Activated CD4-positive, alpha-beta T cell treated with anti-CD3 and anti-CD28 coated beads, Interleukin-2, amount 50 U/mL, for 1 hour (primary cell): ENCODE results near the gene BCORL1.
A peak's percentile ranks its signal among the peaks of the same experiment; 100 is the strongest.

ENCODE experiments used
- DNase-seq: peaks from one replicate; pipeline ENCODE4 v3.0.0-alpha.2; 2020

BCORL1 gene, protein sequence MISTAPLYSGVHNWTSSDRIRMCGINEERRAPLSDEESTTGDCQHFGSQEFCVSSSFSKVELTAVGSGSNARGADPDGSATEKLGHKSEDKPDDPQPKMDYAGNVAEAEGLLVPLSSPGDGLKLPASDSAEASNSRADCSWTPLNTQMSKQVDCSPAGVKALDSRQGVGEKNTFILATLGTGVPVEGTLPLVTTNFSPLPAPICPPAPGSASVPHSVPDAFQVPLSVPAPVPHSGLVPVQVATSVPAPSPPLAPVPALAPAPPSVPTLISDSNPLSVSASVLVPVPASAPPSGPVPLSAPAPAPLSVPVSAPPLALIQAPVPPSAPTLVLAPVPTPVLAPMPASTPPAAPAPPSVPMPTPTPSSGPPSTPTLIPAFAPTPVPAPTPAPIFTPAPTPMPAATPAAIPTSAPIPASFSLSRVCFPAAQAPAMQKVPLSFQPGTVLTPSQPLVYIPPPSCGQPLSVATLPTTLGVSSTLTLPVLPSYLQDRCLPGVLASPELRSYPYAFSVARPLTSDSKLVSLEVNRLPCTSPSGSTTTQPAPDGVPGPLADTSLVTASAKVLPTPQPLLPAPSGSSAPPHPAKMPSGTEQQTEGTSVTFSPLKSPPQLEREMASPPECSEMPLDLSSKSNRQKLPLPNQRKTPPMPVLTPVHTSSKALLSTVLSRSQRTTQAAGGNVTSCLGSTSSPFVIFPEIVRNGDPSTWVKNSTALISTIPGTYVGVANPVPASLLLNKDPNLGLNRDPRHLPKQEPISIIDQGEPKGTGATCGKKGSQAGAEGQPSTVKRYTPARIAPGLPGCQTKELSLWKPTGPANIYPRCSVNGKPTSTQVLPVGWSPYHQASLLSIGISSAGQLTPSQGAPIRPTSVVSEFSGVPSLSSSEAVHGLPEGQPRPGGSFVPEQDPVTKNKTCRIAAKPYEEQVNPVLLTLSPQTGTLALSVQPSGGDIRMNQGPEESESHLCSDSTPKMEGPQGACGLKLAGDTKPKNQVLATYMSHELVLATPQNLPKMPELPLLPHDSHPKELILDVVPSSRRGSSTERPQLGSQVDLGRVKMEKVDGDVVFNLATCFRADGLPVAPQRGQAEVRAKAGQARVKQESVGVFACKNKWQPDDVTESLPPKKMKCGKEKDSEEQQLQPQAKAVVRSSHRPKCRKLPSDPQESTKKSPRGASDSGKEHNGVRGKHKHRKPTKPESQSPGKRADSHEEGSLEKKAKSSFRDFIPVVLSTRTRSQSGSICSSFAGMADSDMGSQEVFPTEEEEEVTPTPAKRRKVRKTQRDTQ (N-terminal part only)

DNA sequence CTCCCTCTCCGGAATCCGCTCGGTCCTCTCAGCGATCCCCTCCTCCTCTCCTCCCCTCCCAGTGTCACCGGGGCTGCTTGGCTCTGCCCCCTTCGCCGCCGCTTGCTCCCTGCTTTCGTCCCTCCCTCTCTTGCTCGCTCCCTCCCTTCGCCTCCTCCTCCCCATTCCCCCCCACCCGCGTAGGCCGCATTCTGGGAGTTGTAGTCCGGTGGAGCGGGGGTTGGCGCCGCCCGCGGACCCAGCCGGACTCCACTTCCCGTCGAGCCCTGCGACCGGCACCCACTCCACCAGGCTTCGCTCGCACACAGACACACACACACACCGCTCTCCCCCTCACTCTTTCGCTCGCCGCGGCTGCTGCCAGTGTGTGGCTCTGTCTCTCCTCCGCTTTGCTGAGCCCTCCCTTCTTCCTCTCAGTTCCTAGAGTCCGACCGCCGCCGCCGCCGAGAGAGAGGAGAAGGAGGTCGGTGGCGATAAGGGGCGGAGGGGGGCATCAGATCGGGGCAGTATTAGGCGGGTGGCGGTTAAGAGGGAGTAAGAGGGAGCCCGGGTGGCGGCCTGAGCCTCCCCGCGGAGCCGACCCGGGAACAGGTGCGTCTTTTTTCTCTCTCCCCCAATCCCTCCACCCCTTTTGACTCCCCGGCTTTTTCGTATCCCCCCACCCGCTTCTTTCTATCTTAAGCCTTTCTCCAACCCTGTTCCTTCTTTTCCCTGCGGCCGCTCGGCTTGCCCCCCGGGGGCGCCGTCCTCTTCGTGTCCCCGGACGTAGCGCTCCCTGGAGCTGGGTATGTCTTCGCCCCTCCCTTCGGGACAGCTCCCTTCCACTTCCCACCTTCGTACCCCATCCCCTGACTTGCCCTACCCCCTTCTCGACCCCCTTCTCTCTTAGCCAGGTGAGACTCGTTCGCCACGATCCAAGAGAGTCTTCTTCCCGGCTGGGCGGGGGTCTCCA is at the start of gene BCORL1:
Gene BCORL1 (plus strand): TSS at position 336 of the 952 bp plus-strand sequence. CDS start 22,597 bp downstream, outside the sequence.
- DNase-seq = peak; percentile 82

- no peak for DNase-seq
These were observed 49.6 kb upstream of the BCORL1 start for GRCh38 chrX:129932821-129933321.

- no peak for DNase-seq
These were observed 48.7 kb upstream of the BCORL1 start for GRCh38 chrX:129933700-129934099.

- no peak for DNase-seq
These were observed 48.0 kb upstream of the BCORL1 start for GRCh38 chrX:129934461-129934860.

GRCh38 chrX:129934952-129935351 is 47.5 kb upstream of the BCORL1 start:
- DNase-seq = no peak

DNA sequence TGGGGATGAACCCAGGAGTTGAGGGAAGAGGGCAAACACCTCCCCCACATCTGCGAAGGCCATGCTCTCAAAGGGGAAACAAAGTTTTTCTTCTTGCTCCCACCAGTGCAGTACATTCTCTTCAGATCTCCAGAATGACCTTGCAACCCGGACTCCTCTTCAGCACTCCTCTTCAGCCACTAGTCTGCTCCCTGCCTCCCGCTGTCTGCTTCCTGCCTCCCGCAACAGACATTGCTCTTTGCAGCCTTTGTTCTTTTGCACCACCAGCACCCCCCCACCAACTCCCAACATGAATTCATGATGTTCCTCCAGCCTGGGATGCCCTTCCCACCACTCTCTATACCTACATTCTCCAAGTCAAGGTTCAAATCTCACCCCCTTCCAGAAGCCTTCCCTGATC is 44.4 kb upstream of the BCORL1 start:
- DNase-seq = no peak

- DNase-seq = no peak
These were observed 42.4 kb upstream of the BCORL1 start for GRCh38 chrX:129939986-129940385.

- no peak for DNase-seq
These were observed 41.7 kb upstream of the BCORL1 start for GRCh38 chrX:129940721-129941120.

GRCh38 chrX:129945131-129945530 is 37.3 kb upstream of the BCORL1 start:
- no peak for DNase-seq

GRCh38 chrX:129953334-129953648 is 29.1 kb upstream of the BCORL1 start:
- DNase-seq = no peak

DNA sequence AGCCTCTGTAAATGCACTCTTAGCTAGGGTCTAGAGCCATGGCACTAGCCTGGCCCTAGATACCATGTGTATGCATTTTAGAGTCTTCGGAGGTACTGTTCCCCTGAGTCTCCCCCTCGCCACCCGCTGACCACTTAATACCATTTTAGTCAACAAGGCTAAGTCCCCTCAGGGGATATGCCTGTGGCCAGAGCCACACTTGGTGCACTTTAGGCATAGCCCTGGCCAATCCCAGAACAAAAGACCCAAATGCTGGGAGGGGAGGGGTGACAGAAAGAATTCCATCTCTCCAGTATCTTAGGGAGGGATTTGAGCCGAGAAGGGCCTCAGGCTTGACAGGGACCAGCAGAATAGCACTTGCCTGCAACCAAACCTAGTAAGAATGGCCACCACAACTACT is 28.6 kb upstream of the BCORL1 start:
- no peak for DNase-seq

GRCh38 chrX:129954804-129955203 is 27.6 kb upstream of the BCORL1 start:
- DNase-seq = no peak

DNA sequence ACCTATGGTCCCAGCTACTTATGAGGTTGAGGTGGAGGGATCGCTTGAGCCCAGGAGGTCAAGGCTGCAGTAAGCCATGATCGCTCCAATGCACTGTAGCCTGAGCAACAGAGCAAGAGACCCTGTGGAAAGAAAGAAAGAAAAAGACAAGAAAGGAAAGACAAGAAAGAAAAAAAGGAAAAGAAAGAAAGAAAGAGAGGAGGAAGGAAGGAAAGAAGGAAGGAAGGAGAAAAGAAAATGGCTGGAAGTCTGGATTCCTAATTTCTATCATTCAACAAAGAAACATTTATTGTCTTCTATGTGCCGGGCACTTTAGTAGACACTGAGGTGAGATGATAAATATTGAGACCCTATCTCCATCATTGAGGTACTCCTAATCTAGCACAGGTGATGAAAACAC is 26.8 kb upstream of the BCORL1 start:
- DNase-seq = no peak

DNA sequence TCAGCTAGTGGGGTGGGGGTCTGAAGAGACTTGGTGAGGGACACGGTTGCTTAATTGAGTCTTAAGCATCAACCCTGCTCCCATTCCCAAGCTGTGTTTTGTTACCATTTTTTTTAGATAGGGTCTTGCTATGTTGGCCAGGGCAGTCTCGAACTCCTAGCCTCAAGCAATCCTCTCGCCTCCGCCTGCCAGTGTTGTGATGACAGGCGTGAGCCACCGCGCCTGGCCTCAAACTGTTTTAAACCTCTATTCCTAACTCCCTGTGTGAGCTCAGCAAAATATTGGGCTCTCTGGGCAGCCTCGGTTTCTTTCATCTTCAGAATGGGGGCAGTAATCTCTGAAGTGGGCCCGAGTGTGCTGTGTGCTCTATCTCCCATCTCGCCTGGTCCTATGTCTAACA is 26.3 kb upstream of the BCORL1 start:
- no peak for DNase-seq

- DNase-seq = no peak
These were observed 25.7 kb upstream of the BCORL1 start for GRCh38 chrX:129956765-129957164.

DNA sequence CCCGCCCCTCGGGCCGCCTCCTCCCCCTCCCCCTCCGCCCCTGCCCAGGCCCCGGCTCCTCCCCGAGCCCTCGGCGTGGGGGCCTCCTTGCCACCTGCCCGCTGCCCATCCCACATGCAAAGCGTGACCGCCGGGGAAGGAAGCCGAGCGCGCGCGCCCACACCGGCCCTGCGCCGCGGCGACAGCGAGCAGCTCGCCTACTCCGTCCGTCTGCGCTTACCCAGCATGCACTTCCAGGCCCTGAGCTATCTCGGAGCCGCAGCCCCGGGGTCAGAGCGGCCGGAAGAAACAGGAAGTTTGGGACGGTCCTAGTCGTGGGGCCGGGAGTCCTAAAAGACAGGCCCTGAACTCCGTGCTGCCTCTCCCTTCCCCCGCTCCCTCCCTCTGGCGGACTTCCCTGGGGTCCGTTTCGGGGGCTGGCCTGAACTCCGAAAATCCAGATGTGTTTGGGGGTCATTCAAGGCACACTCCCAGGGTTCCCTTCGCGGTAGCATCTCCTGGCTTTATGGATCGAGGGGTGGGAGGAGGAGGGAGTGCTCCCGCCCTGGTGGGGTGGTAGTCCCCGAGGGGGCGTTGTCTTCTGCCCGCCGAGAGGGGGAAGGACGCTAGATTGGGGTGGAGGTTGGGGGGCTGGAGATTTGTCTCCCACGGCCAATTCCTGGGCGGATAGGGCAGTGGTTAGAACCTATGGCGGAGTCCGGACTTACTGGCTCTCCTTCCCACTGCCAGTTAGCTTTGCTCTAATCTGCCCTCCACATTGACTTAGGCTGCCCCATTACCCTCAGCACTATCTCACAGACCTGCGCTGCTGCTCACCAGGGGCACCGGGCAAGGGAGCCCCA is 25.0 kb upstream of the BCORL1 start:
- DNase-seq = no peak

GRCh38 chrX:129958083-129958465 is 24.4 kb upstream of the BCORL1 start:
- DNase-seq = no peak

- DNase-seq = no peak
These were observed 23.5 kb upstream of the BCORL1 start for GRCh38 chrX:129958814-129959492.

DNA sequence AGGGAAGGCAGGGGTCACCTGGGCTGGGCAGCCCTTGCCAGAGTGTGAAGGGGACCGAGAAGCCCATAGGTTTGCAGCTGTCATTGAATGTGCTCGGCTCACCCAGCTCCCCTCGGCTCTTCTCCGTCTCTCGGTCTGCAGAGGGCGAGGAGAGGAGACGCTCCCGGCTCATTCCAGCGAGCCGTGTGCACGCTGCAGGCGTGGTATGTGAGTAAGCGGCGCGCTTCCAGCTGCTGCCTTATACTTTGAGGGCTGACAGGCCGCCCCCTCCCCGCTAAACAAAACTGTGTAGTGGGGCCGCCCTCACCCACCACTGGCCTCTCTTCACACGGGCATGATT is 23.0 kb upstream of the BCORL1 start:
- no peak for DNase-seq
